ENCODE measurements around the gene FBN1. TPM values are rescaled to one million over a fixed set of nuclear protein-coding genes. Genes with fewer than 3 reads are reported as not detected.

The FBN1 gene
- total RNA-seq, 2 donors from 2014 or later: 5.5 to 5.9 TPM

GRCh38 chr15:48396020-48396419 lies 249.5 kb downstream of the FBN1 start:
- H3K36me3 Mint-ChIP-seq (ENCODE audit: low read depth): no peaks in the 10 kb centered on the region
- H3K27ac Mint-ChIP-seq: no peak overlapping the region
- DNase-seq: peak; percentile 53

GRCh38 chr15:48395521-48396011 lies 249.9 kb downstream of the FBN1 start:
- no peaks in the 10 kb centered on the region for H3K36me3 ChIP-seq (ENCODE audit: control insufficient read depth, insufficient read depth, low read length)
- H3K9me3 Mint-ChIP-seq: no peaks in the 10 kb centered on the region
- no peaks in the 10 kb centered on the region for H3K9me3 ChIP-seq (ENCODE audit: control insufficient read depth, low read length)
- H3K4me1 ChIP-seq (ENCODE audit: control insufficient read depth, insufficient read depth, low read length): no peaks in the 10 kb centered on the region
- no peaks in the 10 kb centered on the region for H3K27me3 Mint-ChIP-seq (ENCODE audit: insufficient read depth)
- no peak for DNase-seq
- WGBS, 2 experiments (ENCODE audit: insufficient coverage in 1 of 2, insufficient read length in 1 of 2): 93 to 100% methylated on average over 4 to 5 of the region's 5 CpGs
- no peak overlapping the region for H3K4me3 ChIP-seq (ENCODE audit: low read length)
- H3K36me3 Mint-ChIP-seq (ENCODE audit: low read depth): no peaks in the 10 kb centered on the region
- H3K4me1 Mint-ChIP-seq: peaks cover 4% of the 10 kb centered on the region
- H3K27ac Mint-ChIP-seq: no peak overlapping the region
- no peak overlapping the region for H3K27ac ChIP-seq (ENCODE audit: low read depth, low read length)
- no peak for TF ChIP-seq CTCF (conservative IDR thresholded peaks at IDR 0.05)
- H3K9ac ChIP-seq (ENCODE audit: extremely low read depth, low read length, poor library complexity, severe bottlenecking): no peak overlapping the region
- H3K27me3 ChIP-seq (ENCODE audit: control insufficient read depth, insufficient read depth, low read length, poor library complexity, severe bottlenecking): no peaks in the 10 kb centered on the region
- no peak overlapping the region for H3K4me3 Mint-ChIP-seq

More at GRCh38 chr15:48396020-48396419, 249.5 kb downstream of the FBN1 start:
- Mint-ChIP-seq H3K4me1 (no peaks in the 10 kb centered on the region), H3K9me3 (no peaks in the 10 kb centered on the region), H3K27me3 (ENCODE audit: insufficient read depth) (no peaks in the 10 kb centered on the region), H3K4me3 (no peak overlapping the region)
- H3K36me3 ChIP-seq (ENCODE audit: control insufficient read depth, insufficient read depth, low read length): no peaks in the 10 kb centered on the region
- WGBS, 2 experiments (ENCODE audit: insufficient coverage in 1 of 2, insufficient read length in 1 of 2): 76% methylated on average over 3 to 5 of the region's 5 CpGs
- no peaks in the 10 kb centered on the region for H3K9me3 ChIP-seq (ENCODE audit: control insufficient read depth, low read length)
- no peaks in the 10 kb centered on the region for H3K27me3 ChIP-seq (ENCODE audit: control insufficient read depth, insufficient read depth, low read length, poor library complexity, severe bottlenecking)
- H3K4me3 ChIP-seq (ENCODE audit: low read length): no peak overlapping the region
- H3K4me1 ChIP-seq (ENCODE audit: control insufficient read depth, insufficient read depth, low read length): no peaks in the 10 kb centered on the region
- H3K27ac ChIP-seq (ENCODE audit: low read depth, low read length): no peak overlapping the region
- H3K9ac ChIP-seq (ENCODE audit: extremely low read depth, low read length, poor library complexity, severe bottlenecking): no peak overlapping the region
- TF ChIP-seq CTCF (conservative IDR thresholded peaks at IDR 0.05): no peak

GRCh38 chr15:48394970-48395369 lies 250.5 kb downstream of the FBN1 start:
- TF ChIP-seq CTCF (conservative IDR thresholded peaks at IDR 0.05): no peak
- Mint-ChIP-seq H3K36me3 (ENCODE audit: low read depth) (no peaks in the 10 kb centered on the region), H3K4me1 (peaks cover 6% of the 10 kb centered on the region), H3K4me3 (no peak overlapping the region), H3K27me3 (ENCODE audit: insufficient read depth) (no peaks in the 10 kb centered on the region), H3K27ac (no peak overlapping the region), H3K9me3 (no peaks in the 10 kb centered on the region)
- Histone ChIP-seq H3K27me3 (ENCODE audit: control insufficient read depth, insufficient read depth, low read length, poor library complexity, severe bottlenecking) (no peaks in the 10 kb centered on the region), H3K4me1 (ENCODE audit: control insufficient read depth, insufficient read depth, low read length) (no peaks in the 10 kb centered on the region), H3K36me3 (ENCODE audit: control insufficient read depth, insufficient read depth, low read length) (no peaks in the 10 kb centered on the region), H3K9ac (ENCODE audit: extremely low read depth, low read length, poor library complexity, severe bottlenecking) (no peak overlapping the region), H3K4me3 (ENCODE audit: low read length) (no peak overlapping the region), H3K9me3 (ENCODE audit: control insufficient read depth, low read length) (no peaks in the 10 kb centered on the region), H3K27ac (ENCODE audit: low read depth, low read length) (no peak overlapping the region)
- no peak for DNase-seq
- 90 to 100% methylated on average over 1 to 4 of the region's 4 CpGs for WGBS, 2 experiments (ENCODE audit: insufficient coverage in 1 of 2, insufficient read length in 1 of 2)
